ENCODE measurements around the gene KLHL29. TPM values are rescaled to one million over a fixed set of nuclear protein-coding genes. Genes with fewer than 3 reads are reported as not detected.

Gene KLHL29
- total and polyA plus RNA-seq, 2 experiments from 2014 or later: 1.5 to 6.5 TPM

DNA sequence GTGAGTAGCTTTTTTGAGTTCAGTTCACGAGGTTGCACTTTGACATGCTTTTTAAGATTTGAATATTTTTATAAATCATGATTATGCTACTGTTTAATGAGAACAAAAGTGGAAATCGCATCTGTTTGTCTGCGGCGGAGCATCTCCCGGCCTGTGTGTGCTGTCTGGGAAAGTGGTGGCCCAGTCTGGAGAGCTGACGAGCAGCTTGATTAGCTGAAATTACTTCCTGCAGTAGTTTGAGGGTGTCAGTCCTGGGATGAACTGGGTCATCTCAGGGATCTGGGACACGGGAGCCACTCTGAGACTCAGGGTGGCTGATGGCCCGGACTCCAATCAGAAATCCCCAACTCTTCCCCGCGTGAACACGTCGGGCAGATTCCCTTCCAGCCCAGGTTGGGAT lies 115.9 kb downstream of the KLHL29 start (continued):
- TF ChIP-seq, protein P1, sequence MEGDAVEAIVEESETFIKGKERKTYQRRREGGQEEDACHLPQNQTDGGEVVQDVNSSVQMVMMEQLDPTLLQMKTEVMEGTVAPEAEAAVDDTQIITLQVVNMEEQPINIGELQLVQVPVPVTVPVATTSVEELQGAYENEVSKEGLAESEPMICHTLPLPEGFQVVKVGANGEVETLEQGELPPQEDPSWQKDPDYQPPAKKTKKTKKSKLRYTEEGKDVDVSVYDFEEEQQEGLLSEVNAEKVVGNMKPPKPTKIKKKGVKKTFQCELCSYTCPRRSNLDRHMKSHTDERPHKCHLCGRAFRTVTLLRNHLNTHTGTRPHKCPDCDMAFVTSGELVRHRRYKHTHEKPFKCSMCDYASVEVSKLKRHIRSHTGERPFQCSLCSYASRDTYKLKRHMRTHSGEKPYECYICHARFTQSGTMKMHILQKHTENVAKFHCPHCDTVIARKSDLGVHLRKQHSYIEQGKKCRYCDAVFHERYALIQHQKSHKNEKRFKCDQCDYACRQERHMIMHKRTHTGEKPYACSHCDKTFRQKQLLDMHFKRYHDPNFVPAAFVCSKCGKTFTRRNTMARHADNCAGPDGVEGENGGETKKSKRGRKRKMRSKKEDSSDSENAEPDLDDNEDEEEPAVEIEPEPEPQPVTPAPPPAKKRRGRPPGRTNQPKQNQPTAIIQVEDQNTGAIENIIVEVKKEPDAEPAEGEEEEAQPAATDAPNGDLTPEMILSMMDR (conservative IDR thresholded peaks at IDR 0.05; ENCODE audit: low read depth in 2 of 2): no peak

DNA sequence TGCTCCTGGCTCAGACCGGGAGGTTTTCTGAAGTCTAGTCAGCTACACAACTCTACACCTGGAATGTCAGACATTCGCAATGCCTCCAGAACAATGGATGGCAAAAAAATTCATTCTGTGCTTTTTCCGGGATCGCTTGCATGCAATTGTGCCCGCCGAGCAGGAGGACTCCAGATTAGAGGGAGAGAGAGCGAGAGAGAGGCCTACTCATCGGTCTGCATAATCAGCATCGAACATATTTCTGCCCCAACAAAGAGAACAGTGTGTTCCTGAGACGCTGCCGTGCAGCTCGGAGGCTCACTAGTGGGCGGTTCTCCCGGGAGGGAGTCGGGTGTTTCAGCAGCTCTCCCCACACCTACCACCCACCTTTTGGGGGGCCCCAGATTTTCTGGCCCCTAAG lies 117.1 kb downstream of the KLHL29 start:
- Histone ChIP-seq H2AFZ (no peak overlapping the region), H3K27me3 (ENCODE audit: insufficient read depth) (no peaks in the 10 kb centered on the region), H4K20me1 (replicated peaks; ENCODE audit: insufficient read depth) (no peaks in the 10 kb centered on the region), H3K79me2 (replicated peaks; ENCODE audit: insufficient read depth) (no peaks in the 10 kb centered on the region), H3K27ac (ENCODE audit: low read depth) (no peak overlapping the region), H3K36me3 (ENCODE audit: insufficient read depth) (no peaks in the 10 kb centered on the region), H3K4me1 (ENCODE audit: insufficient read depth) (peaks cover 8% of the 10 kb centered on the region; the same call in 1 of the 2 replicates), H3F3A (replicated peaks; ENCODE audit: low read depth) (no peaks in the 10 kb centered on the region), H3K4me2 (no peak overlapping the region; the same call in 1 of the 2 replicates), H3K4me3 (no peak overlapping the region), H3K9me2 (ENCODE audit: insufficient read depth) (peaks cover 6% of the 10 kb centered on the region; the same call in 1 of the 2 replicates)
- Mint-ChIP-seq H3K36me3 (ENCODE audit: low read depth) (no peaks in the 10 kb centered on the region), H3K4me1 (peaks cover 29% of the 10 kb centered on the region), H3K4me3 (no peak overlapping the region), H3K27ac (peak overlapping the region; percentile 69; the same call in 1 of the 2 replicates), H3K9me3 (no peaks in the 10 kb centered on the region), H3K27me3 (ENCODE audit: insufficient read depth, low read depth, poor library complexity) (peaks cover 7% of the 10 kb centered on the region)
- no peak; the same call in 2 of the 3 replicates for ATAC-seq
- DNase-seq (ENCODE audit: low spot score): peak; percentile 37
- TF ChIP-seq, protein P2, sequence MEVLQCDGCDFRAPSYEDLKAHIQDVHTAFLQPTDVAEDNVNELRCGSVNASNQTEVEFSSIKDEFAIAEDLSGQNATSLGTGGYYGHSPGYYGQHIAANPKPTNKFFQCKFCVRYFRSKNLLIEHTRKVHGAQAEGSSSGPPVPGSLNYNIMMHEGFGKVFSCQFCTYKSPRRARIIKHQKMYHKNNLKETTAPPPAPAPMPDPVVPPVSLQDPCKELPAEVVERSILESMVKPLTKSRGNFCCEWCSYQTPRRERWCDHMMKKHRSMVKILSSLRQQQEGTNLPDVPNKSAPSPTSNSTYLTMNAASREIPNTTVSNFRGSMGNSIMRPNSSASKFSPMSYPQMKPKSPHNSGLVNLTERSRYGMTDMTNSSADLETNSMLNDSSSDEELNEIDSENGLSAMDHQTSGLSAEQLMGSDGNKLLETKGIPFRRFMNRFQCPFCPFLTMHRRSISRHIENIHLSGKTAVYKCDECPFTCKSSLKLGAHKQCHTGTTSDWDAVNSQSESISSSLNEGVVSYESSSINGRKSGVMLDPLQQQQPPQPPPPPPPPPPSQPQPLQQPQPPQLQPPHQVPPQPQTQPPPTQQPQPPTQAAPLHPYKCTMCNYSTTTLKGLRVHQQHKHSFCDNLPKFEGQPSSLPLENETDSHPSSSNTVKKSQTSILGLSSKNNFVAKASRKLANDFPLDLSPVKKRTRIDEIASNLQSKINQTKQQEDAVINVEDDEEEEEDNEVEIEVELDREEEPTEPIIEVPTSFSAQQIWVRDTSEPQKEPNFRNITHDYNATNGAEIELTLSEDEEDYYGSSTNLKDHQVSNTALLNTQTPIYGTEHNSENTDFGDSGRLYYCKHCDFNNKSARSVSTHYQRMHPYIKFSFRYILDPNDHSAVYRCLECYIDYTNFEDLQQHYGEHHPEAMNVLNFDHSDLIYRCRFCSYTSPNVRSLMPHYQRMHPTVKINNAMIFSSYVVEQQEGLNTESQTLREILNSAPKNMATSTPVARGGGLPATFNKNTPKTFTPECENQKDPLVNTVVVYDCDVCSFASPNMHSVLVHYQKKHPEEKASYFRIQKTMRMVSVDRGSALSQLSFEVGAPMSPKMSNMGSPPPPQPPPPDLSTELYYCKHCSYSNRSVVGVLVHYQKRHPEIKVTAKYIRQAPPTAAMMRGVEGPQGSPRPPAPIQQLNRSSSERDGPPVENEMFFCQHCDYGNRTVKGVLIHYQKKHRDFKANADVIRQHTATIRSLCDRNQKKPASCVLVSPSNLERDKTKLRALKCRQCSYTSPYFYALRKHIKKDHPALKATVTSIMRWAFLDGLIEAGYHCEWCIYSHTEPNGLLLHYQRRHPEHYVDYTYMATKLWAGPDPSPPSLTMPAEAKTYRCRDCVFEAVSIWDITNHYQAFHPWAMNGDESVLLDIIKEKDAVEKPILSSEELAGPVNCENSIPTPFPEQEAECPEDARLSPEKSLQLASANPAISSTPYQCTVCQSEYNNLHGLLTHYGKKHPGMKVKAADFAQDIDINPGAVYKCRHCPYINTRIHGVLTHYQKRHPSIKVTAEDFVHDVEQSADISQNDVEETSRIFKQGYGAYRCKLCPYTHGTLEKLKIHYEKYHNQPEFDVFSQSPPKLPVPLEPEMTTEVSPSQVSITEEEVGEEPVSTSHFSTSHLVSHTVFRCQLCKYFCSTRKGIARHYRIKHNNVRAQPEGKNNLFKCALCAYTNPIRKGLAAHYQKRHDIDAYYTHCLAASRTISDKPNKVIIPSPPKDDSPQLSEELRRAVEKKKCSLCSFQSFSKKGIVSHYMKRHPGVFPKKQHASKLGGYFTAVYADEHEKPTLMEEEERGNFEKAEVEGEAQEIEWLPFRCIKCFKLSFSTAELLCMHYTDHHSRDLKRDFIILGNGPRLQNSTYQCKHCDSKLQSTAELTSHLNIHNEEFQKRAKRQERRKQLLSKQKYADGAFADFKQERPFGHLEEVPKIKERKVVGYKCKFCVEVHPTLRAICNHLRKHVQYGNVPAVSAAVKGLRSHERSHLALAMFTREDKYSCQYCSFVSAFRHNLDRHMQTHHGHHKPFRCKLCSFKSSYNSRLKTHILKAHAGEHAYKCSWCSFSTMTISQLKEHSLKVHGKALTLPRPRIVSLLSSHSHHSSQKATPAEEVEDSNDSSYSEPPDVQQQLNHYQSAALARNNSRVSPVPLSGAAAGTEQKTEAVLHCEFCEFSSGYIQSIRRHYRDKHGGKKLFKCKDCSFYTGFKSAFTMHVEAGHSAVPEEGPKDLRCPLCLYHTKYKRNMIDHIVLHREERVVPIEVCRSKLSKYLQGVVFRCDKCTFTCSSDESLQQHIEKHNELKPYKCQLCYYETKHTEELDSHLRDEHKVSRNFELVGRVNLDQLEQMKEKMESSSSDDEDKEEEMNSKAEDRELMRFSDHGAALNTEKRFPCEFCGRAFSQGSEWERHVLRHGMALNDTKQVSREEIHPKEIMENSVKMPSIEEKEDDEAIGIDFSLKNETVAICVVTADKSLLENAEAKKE (CRISPR knock-in tag; IDR thresholded peaks at IDR 0.05): no peak
- TF ChIP-seq ZNF331 (CRISPR knock-in tag; IDR thresholded peaks at IDR 0.05; ENCODE audit: low read depth) (no peak), ZNF114 (CRISPR knock-in tag; IDR thresholded peaks at IDR 0.05) (no peak), EZH2phosphoT487 (IDR thresholded peaks at IDR 0.05; ENCODE audit: unreplicated experiment) (no peak), CREB1 (CRISPR knock-in tag; IDR thresholded peaks at IDR 0.05; ENCODE audit: low read depth) (no peak), NANOG (IDR thresholded peaks at IDR 0.05; ENCODE audit: borderline replicate concordance) (no peak), EZH2 (IDR thresholded peaks at IDR 0.05; ENCODE audit: low read depth, unreplicated experiment) (no peak), STAT1 (IDR thresholded peaks at IDR 0.05; ENCODE audit: unreplicated experiment) (no peak), POLR2AphosphoS5 (IDR thresholded peaks at IDR 0.05; ENCODE audit: low read depth) (no peak)
- TF ChIP-seq, protein P3, sequence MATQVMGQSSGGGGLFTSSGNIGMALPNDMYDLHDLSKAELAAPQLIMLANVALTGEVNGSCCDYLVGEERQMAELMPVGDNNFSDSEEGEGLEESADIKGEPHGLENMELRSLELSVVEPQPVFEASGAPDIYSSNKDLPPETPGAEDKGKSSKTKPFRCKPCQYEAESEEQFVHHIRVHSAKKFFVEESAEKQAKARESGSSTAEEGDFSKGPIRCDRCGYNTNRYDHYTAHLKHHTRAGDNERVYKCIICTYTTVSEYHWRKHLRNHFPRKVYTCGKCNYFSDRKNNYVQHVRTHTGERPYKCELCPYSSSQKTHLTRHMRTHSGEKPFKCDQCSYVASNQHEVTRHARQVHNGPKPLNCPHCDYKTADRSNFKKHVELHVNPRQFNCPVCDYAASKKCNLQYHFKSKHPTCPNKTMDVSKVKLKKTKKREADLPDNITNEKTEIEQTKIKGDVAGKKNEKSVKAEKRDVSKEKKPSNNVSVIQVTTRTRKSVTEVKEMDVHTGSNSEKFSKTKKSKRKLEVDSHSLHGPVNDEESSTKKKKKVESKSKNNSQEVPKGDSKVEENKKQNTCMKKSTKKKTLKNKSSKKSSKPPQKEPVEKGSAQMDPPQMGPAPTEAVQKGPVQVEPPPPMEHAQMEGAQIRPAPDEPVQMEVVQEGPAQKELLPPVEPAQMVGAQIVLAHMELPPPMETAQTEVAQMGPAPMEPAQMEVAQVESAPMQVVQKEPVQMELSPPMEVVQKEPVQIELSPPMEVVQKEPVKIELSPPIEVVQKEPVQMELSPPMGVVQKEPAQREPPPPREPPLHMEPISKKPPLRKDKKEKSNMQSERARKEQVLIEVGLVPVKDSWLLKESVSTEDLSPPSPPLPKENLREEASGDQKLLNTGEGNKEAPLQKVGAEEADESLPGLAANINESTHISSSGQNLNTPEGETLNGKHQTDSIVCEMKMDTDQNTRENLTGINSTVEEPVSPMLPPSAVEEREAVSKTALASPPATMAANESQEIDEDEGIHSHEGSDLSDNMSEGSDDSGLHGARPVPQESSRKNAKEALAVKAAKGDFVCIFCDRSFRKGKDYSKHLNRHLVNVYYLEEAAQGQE (IDR thresholded peaks at IDR 0.05; ENCODE audit: unreplicated experiment): no peak
- TF ChIP-seq, protein P4, sequence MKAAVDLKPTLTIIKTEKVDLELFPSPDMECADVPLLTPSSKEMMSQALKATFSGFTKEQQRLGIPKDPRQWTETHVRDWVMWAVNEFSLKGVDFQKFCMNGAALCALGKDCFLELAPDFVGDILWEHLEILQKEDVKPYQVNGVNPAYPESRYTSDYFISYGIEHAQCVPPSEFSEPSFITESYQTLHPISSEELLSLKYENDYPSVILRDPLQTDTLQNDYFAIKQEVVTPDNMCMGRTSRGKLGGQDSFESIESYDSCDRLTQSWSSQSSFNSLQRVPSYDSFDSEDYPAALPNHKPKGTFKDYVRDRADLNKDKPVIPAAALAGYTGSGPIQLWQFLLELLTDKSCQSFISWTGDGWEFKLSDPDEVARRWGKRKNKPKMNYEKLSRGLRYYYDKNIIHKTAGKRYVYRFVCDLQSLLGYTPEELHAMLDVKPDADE (IDR thresholded peaks at IDR 0.05): no peak
